Measurements from ENCODE around the gene ERBB4. TPM values are rescaled to one million over a fixed set of nuclear protein-coding genes. Genes with fewer than 3 reads are reported as not detected.

ERBB4 gene
- total RNA-seq, 1 donor from 2014 or later: not detected

GRCh38 chr2:211487733-211488132 is 1050.9 kb downstream of the ERBB4 start:
- H3K27ac Mint-ChIP-seq: no peak overlapping the region
- H3K27me3 Mint-ChIP-seq: no peaks in the 10 kb centered on the region
- no peaks in the 10 kb centered on the region for H3K36me3 Mint-ChIP-seq (ENCODE audit: low read depth)
- no peak for DNase-seq
- H3K9me3 Mint-ChIP-seq: no peaks in the 10 kb centered on the region
- intact Hi-C loops (cut with micrococcal nuclease): no loop called here
- no peaks in the 10 kb centered on the region for H3K4me1 Mint-ChIP-seq
- H3K4me3 Mint-ChIP-seq: no peak overlapping the region

- Mint-ChIP-seq H3K27ac (no peak overlapping the region), H3K4me3 (no peak overlapping the region), H3K9me3 (no peaks in the 10 kb centered on the region), H3K27me3 (no peaks in the 10 kb centered on the region), H3K36me3 (ENCODE audit: low read depth) (no peaks in the 10 kb centered on the region), H3K4me1 (no peaks in the 10 kb centered on the region)
- intact Hi-C loops (cut with micrococcal nuclease): no loop called here
- no peak for DNase-seq
Observed at GRCh38 chr2:211479536-211480150, 1059.0 kb downstream of the ERBB4 start.

- H3K4me3 Mint-ChIP-seq: no peak overlapping the region
- H3K36me3 Mint-ChIP-seq (ENCODE audit: low read depth): no peaks in the 10 kb centered on the region
- H3K4me1 Mint-ChIP-seq: no peaks in the 10 kb centered on the region
- no peak overlapping the region for H3K27ac Mint-ChIP-seq
- H3K9me3 Mint-ChIP-seq: no peaks in the 10 kb centered on the region
- no peak for DNase-seq
- H3K27me3 Mint-ChIP-seq: no peaks in the 10 kb centered on the region
- intact Hi-C loops (cut with micrococcal nuclease): no loop called here
Observed at GRCh38 chr2:211477537-211478275, 1060.9 kb downstream of the ERBB4 start.

- Mint-ChIP-seq H3K9me3 (no peaks in the 10 kb centered on the region), H3K27me3 (no peaks in the 10 kb centered on the region), H3K36me3 (ENCODE audit: low read depth) (no peaks in the 10 kb centered on the region), H3K27ac (no peak overlapping the region), H3K4me1 (no peaks in the 10 kb centered on the region), H3K4me3 (no peak overlapping the region)
- intact Hi-C loops (cut with micrococcal nuclease): no loop called here
- no peak for DNase-seq
Observed at GRCh38 chr2:211473116-211473515, 1065.5 kb downstream of the ERBB4 start.

- H3K9me3 Mint-ChIP-seq: no peaks in the 10 kb centered on the region
- H3K4me3 Mint-ChIP-seq: no peak overlapping the region
- no peaks in the 10 kb centered on the region for H3K36me3 Mint-ChIP-seq (ENCODE audit: low read depth)
- no peaks in the 10 kb centered on the region for H3K4me1 Mint-ChIP-seq
- no peak overlapping the region for H3K27ac Mint-ChIP-seq
- DNase-seq: no peak
- no peaks in the 10 kb centered on the region for H3K27me3 Mint-ChIP-seq
- intact Hi-C loops (cut with micrococcal nuclease): no loop called here
Observed at GRCh38 chr2:211469664-211470059, 1068.9 kb downstream of the ERBB4 start.

- H3K4me1 Mint-ChIP-seq: no peaks in the 10 kb centered on the region
- intact Hi-C loops (cut with micrococcal nuclease): no loop called here
- H3K27ac Mint-ChIP-seq: no peak overlapping the region
- no peak overlapping the region for H3K4me3 Mint-ChIP-seq
- DNase-seq: no peak
- H3K27me3 Mint-ChIP-seq: no peaks in the 10 kb centered on the region
- H3K9me3 Mint-ChIP-seq: no peaks in the 10 kb centered on the region
- H3K36me3 Mint-ChIP-seq (ENCODE audit: low read depth): no peaks in the 10 kb centered on the region
Observed at GRCh38 chr2:211468877-211469663, 1069.5 kb downstream of the ERBB4 start.

- Mint-ChIP-seq H3K4me3 (no peak overlapping the region), H3K4me1 (no peaks in the 10 kb centered on the region), H3K36me3 (ENCODE audit: low read depth) (no peaks in the 10 kb centered on the region), H3K27ac (no peak overlapping the region), H3K9me3 (no peaks in the 10 kb centered on the region), H3K27me3 (no peaks in the 10 kb centered on the region)
- no peak for DNase-seq
- intact Hi-C loops (cut with micrococcal nuclease): no loop called here
Observed at GRCh38 chr2:211468217-211468616, 1070.4 kb downstream of the ERBB4 start.

GRCh38 chr2:211463397-211463796 is 1075.2 kb downstream of the ERBB4 start:
- intact Hi-C loops (cut with micrococcal nuclease): no loop called here
- no peak for DNase-seq
- Mint-ChIP-seq H3K27ac (no peak overlapping the region), H3K27me3 (no peaks in the 10 kb centered on the region), H3K9me3 (no peaks in the 10 kb centered on the region), H3K4me1 (no peaks in the 10 kb centered on the region), H3K4me3 (no peak overlapping the region), H3K36me3 (ENCODE audit: low read depth) (no peaks in the 10 kb centered on the region)

GRCh38 chr2:211458974-211459373 is 1079.6 kb downstream of the ERBB4 start:
- Mint-ChIP-seq H3K9me3 (no peaks in the 10 kb centered on the region), H3K36me3 (ENCODE audit: low read depth) (no peaks in the 10 kb centered on the region), H3K4me1 (no peaks in the 10 kb centered on the region), H3K4me3 (no peak overlapping the region), H3K27ac (no peak overlapping the region), H3K27me3 (no peaks in the 10 kb centered on the region)
- no peak for DNase-seq
- intact Hi-C loops (cut with micrococcal nuclease): no loop called here

GRCh38 chr2:211457325-211457724 is 1081.3 kb downstream of the ERBB4 start:
- Mint-ChIP-seq H3K36me3 (ENCODE audit: low read depth) (no peaks in the 10 kb centered on the region), H3K4me3 (no peak overlapping the region), H3K27ac (no peak overlapping the region), H3K4me1 (no peaks in the 10 kb centered on the region), H3K9me3 (no peaks in the 10 kb centered on the region), H3K27me3 (no peaks in the 10 kb centered on the region)
- DNase-seq: no peak
- intact Hi-C loops (cut with micrococcal nuclease): no loop called here

- Mint-ChIP-seq H3K4me1 (no peaks in the 10 kb centered on the region), H3K27me3 (no peaks in the 10 kb centered on the region), H3K27ac (no peak overlapping the region), H3K36me3 (ENCODE audit: low read depth) (no peaks in the 10 kb centered on the region), H3K9me3 (no peaks in the 10 kb centered on the region), H3K4me3 (no peak overlapping the region)
- DNase-seq: peak; percentile 70
- intact Hi-C loops (cut with micrococcal nuclease): loop anchor here (1.0 kb wide), 1 partner anchor 1112 kb away; no protein-coding TSS in a partner anchor
Observed at GRCh38 chr2:211455216-211455841, 1083.3 kb downstream of the ERBB4 start.

- Mint-ChIP-seq H3K27me3 (no peaks in the 10 kb centered on the region), H3K36me3 (ENCODE audit: low read depth) (no peaks in the 10 kb centered on the region), H3K9me3 (no peaks in the 10 kb centered on the region), H3K4me1 (no peaks in the 10 kb centered on the region), H3K4me3 (no peak overlapping the region), H3K27ac (no peak overlapping the region)
- intact Hi-C loops (cut with micrococcal nuclease): loop anchor here (1.0 kb wide), 1 partner anchor 1113 kb away; no protein-coding TSS in a partner anchor
- no peak for DNase-seq
Observed at GRCh38 chr2:211454679-211455078, 1083.9 kb downstream of the ERBB4 start.

- intact Hi-C loops (cut with micrococcal nuclease): no loop called here
- no peaks in the 10 kb centered on the region for H3K9me3 Mint-ChIP-seq
Observed at GRCh38 chr2:211453311-211453887, 1085.2 kb downstream of the ERBB4 start.

More at GRCh38 chr2:211453311-211453887, 1085.2 kb downstream of the ERBB4 start:
- DNase-seq: no peak
- Mint-ChIP-seq H3K36me3 (ENCODE audit: low read depth) (no peaks in the 10 kb centered on the region), H3K27me3 (no peaks in the 10 kb centered on the region), H3K4me3 (no peak overlapping the region), H3K4me1 (no peaks in the 10 kb centered on the region), H3K27ac (no peak overlapping the region)
